Medulla oblongata (tissue), 1 donor: Measurements from ENCODE around the gene MUSK.
A peak's percentile ranks its signal among the peaks of the same experiment; 100 is the strongest.
"Not testable (repeated sequence)": the region's sequence is repeated elsewhere in the genome, so short reads cannot be mapped to it uniquely, and the experiment has no call there.

Source experiments
- DNase-seq: peaks from one replicate; pipeline ENCODE4 v3.0.0-alpha.2; 2015; ENCODE audit errors: extremely low spot score

The MUSK gene

GRCh38 chr9:110762783-110763182, 94.2 kb downstream of the MUSK start:
- no peak for DNase-seq

DNA sequence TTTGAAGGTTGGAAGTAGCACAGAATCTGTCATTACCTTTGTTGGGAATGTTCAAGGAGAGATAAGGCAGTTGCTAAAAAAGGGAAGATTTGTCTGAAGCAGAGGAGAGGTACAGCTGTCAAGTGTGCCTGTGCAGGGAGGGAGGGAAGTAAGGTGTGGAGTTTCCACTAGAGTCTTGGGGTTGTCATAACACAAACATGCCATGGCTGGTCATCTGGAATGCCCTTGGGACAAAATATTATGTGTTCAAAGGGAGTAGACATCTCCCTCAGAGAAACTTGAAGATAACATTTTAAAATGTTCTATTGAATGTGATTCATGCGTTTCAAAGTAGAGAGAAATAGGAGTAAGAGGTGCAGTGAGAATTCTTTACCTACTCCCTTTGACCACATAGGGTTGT, 95.0 kb downstream of the MUSK start:
- DNase-seq = no peak

- no peak for DNase-seq
Observed at GRCh38 chr9:110764006-110764405, 95.4 kb downstream of the MUSK start.

DNA sequence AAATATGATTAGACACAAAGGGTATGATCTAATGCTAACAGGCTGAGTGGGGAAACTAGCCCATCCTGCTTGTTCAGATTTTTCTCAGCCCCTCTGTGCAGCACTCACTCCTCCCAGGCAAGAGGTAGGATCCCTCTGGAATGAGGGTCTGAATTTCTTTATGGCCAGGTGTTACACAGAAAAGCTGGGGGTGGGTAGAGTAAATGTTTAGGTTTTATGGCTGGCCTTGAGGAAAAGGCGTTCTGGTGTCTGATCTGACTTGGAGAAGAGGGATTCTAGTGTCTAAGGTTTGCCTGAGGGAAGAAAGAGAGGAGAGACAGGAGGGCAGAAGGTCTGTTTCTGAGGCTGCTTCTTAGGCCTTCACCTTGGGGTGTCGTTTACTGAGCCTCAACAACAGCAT, 97.3 kb downstream of the MUSK start:
- no peak for DNase-seq

- DNase-seq = peak; percentile 43
Observed at GRCh38 chr9:110767559-110768063, 99.0 kb downstream of the MUSK start.

DNA sequence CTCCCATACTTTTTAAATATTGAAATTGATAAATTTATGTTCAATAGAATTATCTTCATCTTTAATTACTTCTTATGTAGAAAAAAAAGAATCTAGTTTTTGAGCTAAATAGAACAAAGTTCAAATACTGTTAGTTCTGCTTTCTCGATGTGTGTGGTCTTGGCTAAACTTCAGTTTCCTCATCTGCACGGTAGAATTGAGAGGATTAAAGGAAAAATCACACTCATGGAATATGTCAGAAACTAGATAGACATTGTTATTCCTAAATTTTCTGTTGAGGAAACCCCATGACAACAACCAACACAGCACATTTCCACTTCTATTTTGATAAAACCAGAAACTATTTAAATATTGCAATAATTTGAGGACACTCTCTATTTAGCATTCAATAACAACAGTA, 100.3 kb downstream of the MUSK start:
- DNase-seq = no peak

DNA sequence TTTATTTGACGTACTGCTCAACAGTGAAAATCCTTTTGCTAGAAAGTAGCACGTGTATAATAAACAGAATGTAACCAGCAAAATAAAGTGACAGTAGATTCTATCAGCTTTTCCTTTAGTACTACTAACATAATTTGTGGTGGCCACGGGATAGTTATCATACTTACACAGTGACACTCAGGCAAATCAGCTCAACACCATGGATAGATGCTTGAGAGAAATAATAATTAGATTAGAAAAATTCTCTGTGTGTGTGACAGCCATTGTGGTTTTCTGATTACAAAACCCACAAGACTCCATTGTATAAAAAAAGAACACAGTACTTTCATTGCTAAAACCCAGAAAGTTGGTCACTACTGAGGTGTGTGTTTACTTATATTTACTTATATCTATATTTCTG, 101.1 kb downstream of the MUSK start:
- no peak for DNase-seq

- DNase-seq = no peak
Observed at GRCh38 chr9:110775724-110776123, 107.1 kb downstream of the MUSK start.

DNA sequence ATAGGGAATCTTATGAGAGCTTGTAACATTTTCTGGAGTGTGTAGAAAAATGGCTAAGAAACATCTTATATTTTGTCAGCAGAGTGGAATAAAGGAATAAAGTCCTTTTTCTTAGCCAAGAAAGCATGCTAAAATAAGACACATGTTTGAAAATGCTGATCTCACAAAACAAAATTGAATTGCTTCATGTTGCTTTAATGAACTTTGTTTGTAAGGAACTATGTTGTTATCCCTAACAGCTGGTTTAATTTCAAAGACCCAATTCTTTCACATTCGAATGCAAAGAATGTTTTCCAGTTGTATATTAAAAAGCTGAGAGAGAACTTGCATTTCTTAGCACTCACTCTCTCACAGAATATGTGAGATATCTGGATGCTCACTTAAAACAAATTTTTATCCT, 107.6 kb downstream of the MUSK start:
- no peak for DNase-seq

- peak; percentile 26 for DNase-seq
Observed at GRCh38 chr9:110777196-110777875, 108.7 kb downstream of the MUSK start.

DNA sequence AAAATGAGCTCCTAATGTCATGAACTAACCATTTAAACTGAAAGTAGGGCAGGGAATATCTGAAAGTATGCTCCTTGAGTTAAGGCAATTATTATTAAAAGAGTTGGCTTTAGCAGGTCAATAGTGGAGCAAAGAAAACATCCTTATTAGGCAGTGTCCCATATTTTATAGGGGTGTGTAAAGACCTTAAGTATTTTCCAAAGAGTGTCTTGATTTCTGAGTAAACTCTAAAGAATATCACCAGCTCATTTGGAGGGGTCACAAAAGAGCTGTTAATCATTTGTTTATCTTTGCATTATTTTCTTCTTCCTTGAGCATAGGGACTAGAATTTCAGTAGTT, 109.3 kb downstream of the MUSK start:
- DNase-seq = peak; percentile 16

DNA sequence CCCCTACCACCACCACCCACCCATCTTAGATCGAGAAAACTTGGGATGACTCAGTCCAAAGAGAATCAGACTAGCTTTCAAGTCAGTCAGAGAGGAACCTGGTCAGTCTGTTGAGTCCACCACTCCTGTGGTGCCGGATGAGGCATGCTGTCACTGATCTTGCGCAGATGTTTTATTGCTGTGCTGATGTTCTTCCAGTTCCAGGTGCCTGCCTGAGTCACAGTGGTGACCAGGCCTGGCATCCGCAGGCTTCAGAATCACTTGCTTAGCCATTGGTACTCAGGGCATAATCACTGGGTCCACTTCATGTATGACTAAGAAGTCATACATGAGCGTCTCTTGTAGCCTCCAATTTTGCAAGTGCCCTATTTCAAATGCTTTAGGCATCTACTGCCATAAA, 114.1 kb downstream of the MUSK start:
- DNase-seq = no peak

DNA sequence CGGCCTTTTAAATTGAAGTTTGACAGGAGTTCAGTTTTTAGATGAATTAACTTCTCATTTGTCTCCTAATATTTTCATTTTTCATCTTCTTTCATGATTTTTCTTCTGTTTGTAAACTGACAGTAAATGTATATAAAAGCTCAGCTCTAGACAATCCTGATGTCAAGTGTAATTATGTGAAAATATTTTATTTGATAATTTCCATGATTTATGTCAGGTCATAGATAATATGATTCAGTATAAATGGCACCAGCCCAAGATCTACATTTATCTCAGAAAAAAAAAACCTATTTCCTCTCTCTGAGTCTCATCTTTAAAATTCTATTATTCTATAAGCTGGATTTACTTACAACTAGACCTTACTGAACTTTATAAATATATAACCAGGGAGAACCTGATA, 115.7 kb downstream of the MUSK start:
- DNase-seq = no peak

- DNase-seq = no peak
Observed at GRCh38 chr9:110785166-110785565, 116.6 kb downstream of the MUSK start.

DNA sequence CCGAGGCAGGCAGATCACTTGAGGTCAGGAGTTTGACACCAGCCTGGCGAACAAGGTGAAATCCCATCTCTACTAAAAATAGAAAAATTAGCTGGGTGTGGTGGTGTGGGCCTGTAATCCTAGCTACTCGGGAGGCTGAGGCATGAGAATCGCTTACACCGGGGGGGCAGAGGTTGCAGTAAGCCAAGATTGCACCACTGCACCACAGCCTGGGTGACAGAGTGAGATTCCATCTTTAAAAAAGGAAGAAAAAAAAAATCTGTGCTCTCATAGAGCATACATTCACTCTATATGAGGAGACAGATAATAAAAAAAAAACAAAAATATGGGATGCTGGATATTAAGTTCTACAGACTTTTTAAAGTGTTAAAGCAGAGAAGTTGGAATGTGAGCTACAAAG, 119.8 kb downstream of the MUSK start:
- DNase-seq = not testable (repeated sequence)

- DNase-seq = no peak
Observed at GRCh38 chr9:110788871-110789270, 120.3 kb downstream of the MUSK start.

GRCh38 chr9:110797611-110798010, 129.0 kb downstream of the MUSK start:
- DNase-seq = no peak

DNA sequence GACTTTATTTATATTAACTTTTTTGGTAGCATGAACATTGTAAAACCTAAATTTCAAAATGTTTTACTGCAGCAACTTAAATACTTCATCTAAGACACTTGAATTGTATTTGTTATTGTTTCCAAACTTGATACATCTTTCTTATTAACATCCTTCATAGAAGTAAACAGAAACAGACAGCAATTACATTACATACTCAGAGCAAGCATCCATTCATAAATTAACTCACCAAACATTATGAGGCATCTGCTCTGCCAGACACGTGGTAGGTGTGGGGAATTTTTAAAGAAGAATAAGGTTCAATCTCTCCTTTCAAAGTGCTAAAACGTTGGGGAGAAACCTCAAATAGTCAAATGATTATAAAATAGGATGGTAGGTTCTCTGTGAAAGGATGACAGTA, 130.8 kb downstream of the MUSK start:
- DNase-seq = no peak

DNA sequence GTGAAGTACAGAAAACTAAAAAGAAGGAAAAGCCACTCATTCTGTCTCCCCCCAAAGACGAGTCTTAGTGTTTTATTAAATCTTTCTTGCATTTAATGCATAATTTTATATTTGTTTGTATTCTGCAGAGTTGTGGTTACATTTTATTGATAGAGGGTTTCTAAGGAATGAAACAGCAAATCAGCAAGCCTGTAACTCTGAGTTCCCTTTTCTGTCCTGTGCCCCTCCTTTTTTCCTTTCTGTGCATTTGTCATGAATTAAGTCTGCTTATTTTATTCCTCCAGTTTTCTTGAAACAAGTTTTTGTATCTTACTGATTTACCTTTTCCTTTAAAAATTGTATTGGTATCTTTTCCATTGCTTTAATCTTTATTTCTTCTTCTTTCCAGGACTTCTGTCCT, 132.8 kb downstream of the MUSK start:
- no peak for DNase-seq

- peak; percentile 17 for DNase-seq
Observed at GRCh38 chr9:110802416-110803035, 133.9 kb downstream of the MUSK start.

DNA sequence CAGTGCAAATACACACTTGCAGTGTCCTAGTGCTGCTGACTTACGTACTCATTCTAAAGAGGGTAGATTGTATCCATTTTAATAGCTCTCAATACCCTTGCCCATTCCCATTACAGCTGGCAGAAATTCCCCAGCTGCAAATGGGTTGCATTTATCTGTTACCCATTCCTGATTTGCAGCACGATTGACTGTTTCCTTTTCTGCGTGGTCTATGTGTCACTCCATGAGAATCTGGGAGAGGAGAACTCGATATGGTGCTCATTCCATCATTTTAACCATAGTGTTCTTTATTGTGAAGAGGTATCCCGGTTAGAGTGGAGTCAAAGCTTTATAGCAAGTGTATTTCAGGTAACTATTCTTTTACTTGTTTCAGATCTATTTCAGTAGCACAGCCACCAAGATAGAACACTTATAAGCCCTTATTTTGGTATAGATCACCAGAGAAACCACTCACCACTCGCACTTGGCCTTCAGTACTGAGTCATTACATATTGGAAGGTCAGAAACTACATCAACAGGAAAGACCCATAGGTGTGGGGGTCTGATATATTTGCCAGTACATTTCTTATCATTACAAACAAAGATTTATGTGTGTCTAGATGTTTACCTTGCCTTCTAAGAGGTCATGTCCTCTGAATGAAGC, 139.5 kb downstream of the MUSK start:
- DNase-seq = no peak

GRCh38 chr9:110808599-110808980, 140.0 kb downstream of the MUSK start:
- DNase-seq = no peak

- DNase-seq = no peak
Observed at GRCh38 chr9:110809038-110809595, 140.5 kb downstream of the MUSK start.
